ENCODE data around the gene FAM149A. TPM values are rescaled to one million over a fixed set of nuclear protein-coding genes. Genes with fewer than 3 reads are reported as not detected.

Gene FAM149A
- total RNA-seq, 3 donors from 2014 or later (not counting 1 experiment from before 2014, with no cell fraction given), result 0.33 TPM; not detected in 2

GRCh38 chr4:186172546-186172945 is 68.0 kb downstream of the FAM149A start:
- H3K27me3 Mint-ChIP-seq (ENCODE audit: low read depth in 2 of 2), result peaks cover 7 to 21% of the 10 kb centered on the region in 2 donors
- H3K36me3 ChIP-seq (ENCODE audit: control insufficient read depth, insufficient read depth, low read length), result no peaks in the 10 kb centered on the region
- DNase-seq (no peak), ATAC-seq (no peak)
- 94% methylated on average over 7 of the region's 8 CpGs for WGBS (ENCODE audit: insufficient coverage)
- H3K4me1 ChIP-seq (ENCODE audit: control insufficient read depth, insufficient read depth, low read length), result no peaks in the 10 kb centered on the region
- no peak overlapping the region for H3K27ac Mint-ChIP-seq
- H3K4me1 Mint-ChIP-seq, result no peaks in the 10 kb centered on the region
- intact Hi-C loops (cut with micrococcal nuclease), result no loop called here
- H3K9me3 ChIP-seq (ENCODE audit: control insufficient read depth, insufficient read depth, low read length), result no peaks in the 10 kb centered on the region
- H3K4me3 ChIP-seq (ENCODE audit: low read length), result no peak overlapping the region
- H3K27me3 ChIP-seq (ENCODE audit: control insufficient read depth, insufficient read depth, low read length), result peaks cover 5% of the 10 kb centered on the region
- no peak overlapping the region for H3K27ac ChIP-seq (ENCODE audit: low read length)
- no peaks in the 10 kb centered on the region for H3K36me3 Mint-ChIP-seq
- H3K9me3 Mint-ChIP-seq, result no peaks in the 10 kb centered on the region
- H3K4me3 Mint-ChIP-seq, result no peak overlapping the region
- TF ChIP-seq CTCF (IDR thresholded peaks at IDR 0.05), result no peak

- no peak for ATAC-seq
- no peak for TF ChIP-seq CTCF (IDR thresholded peaks at IDR 0.05)
- H3K4me1 ChIP-seq (ENCODE audit: control insufficient read depth, insufficient read depth, low read length), result peaks cover 17% of the 10 kb centered on the region
- intact Hi-C loops (cut with micrococcal nuclease), result no loop called here
- DNase-seq, result no peak
- no peak overlapping the region for H3K4me3 Mint-ChIP-seq
- no peaks in the 10 kb centered on the region for H3K9me3 Mint-ChIP-seq
- no peaks in the 10 kb centered on the region for H3K36me3 ChIP-seq (ENCODE audit: control insufficient read depth, insufficient read depth, low read length)
- H3K27ac Mint-ChIP-seq, result no peak overlapping the region
- WGBS (ENCODE audit: insufficient coverage), result 75% methylated on average over 2 of the region's 3 CpGs
- H3K4me1 Mint-ChIP-seq, result peaks cover 21 to 26% of the 10 kb centered on the region in 2 donors
- peaks cover 23 to 26% of the 10 kb centered on the region in 2 donors for H3K27me3 Mint-ChIP-seq (ENCODE audit: low read depth in 2 of 2)
- H3K4me3 ChIP-seq (ENCODE audit: low read length), result no peak overlapping the region
- H3K27me3 ChIP-seq (ENCODE audit: control insufficient read depth, insufficient read depth, low read length), result no peaks in the 10 kb centered on the region
- no peaks in the 10 kb centered on the region for H3K36me3 Mint-ChIP-seq
- no peaks in the 10 kb centered on the region for H3K9me3 ChIP-seq (ENCODE audit: control insufficient read depth, insufficient read depth, low read length)
- no peak overlapping the region for H3K27ac ChIP-seq (ENCODE audit: low read length)
These were observed 83.6 kb downstream of the FAM149A start for GRCh38 chr4:186188107-186188506.

- peak overlapping the region; percentile 86 for H3K4me3 Mint-ChIP-seq
- no peaks in the 10 kb centered on the region for H3K9me3 ChIP-seq (ENCODE audit: control insufficient read depth, insufficient read depth, low read length)
- intact Hi-C loops (cut with micrococcal nuclease), result loop anchor here (5.0 kb wide), 1 partner anchor 122 kb away; the partner anchor contains the start of gene TLR3
- H3K27me3 Mint-ChIP-seq (ENCODE audit: low read depth in 2 of 2), result peaks cover 10 to 13% of the 10 kb centered on the region in 2 donors
- H3K36me3 Mint-ChIP-seq, result no peaks in the 10 kb centered on the region
- DNase-seq (no peak), ATAC-seq (no peak)
- peak overlapping the region; percentile 90 to 93 for H3K27ac Mint-ChIP-seq
- H3K9me3 Mint-ChIP-seq, result no peaks in the 10 kb centered on the region
- peak overlapping the region; percentile 95 for H3K27ac ChIP-seq (ENCODE audit: low read length)
- no peak overlapping the region for H3K4me3 ChIP-seq (ENCODE audit: low read length)
- no peaks in the 10 kb centered on the region for H3K36me3 ChIP-seq (ENCODE audit: control insufficient read depth, insufficient read depth, low read length)
- no peak for TF ChIP-seq CTCF (IDR thresholded peaks at IDR 0.05)
- H3K4me1 ChIP-seq (ENCODE audit: control insufficient read depth, insufficient read depth, low read length), result peaks cover 17% of the 10 kb centered on the region
- no peaks in the 10 kb centered on the region for H3K27me3 ChIP-seq (ENCODE audit: control insufficient read depth, insufficient read depth, low read length)
- peaks cover 24 to 34% of the 10 kb centered on the region in 2 donors for H3K4me1 Mint-ChIP-seq
- WGBS (ENCODE audit: insufficient coverage), result 81% methylated on average over 2 of the region's 4 CpGs
These were observed 85.2 kb downstream of the FAM149A start for GRCh38 chr4:186189656-186190055.

All from natural killer cell (primary cell).